Panc1 (cell line): Measurements from ENCODE around the gene TBCB.

ENCODE experiments used
- POLR2AphosphoS5 ChIP-seq: IDR thresholded peaks from 2 replicates; pipeline ENCODE4 v1.6.1; 2012; ENCODE audit warnings: mild to moderate bottlenecking, low read depth, low read length, moderate library complexity
- SIN3A ChIP-seq: IDR thresholded peaks from 2 replicates; pipeline ENCODE4 v1.6.1; 2012; ENCODE audit warnings: low read depth, mild to moderate bottlenecking, low read length, moderate library complexity, borderline replicate concordance; ENCODE audit not compliant: insufficient read depth
- TCF7L2 ChIP-seq: IDR thresholded peaks from 2 replicates; pipeline ENCODE4 v1.6.1; 2011; ENCODE audit warnings: mild to moderate bottlenecking, low read depth, low read length, inconsistent platforms
- TF ChIP-seq, protein P1 (sequence below): fragments of 450-650 bp; IDR thresholded peaks from 2 replicates; pipeline ENCODE4 v1.5.1; 2017; ENCODE audit warnings: mild to moderate bottlenecking
- TF ChIP-seq, protein P2 (sequence below), 2 experiments: IDR thresholded peaks; 2 replicates each; pipeline ENCODE4 v1.6.1; 2011 to 2012; ENCODE audit warnings: low read depth in 2 of 2, control low read depth in 1 of 2, low read length in 1 of 2, mild to moderate bottlenecking in 1 of 2, moderate library complexity in 1 of 2; ENCODE audit not compliant: insufficient read depth in 1 of 2

DNA sequence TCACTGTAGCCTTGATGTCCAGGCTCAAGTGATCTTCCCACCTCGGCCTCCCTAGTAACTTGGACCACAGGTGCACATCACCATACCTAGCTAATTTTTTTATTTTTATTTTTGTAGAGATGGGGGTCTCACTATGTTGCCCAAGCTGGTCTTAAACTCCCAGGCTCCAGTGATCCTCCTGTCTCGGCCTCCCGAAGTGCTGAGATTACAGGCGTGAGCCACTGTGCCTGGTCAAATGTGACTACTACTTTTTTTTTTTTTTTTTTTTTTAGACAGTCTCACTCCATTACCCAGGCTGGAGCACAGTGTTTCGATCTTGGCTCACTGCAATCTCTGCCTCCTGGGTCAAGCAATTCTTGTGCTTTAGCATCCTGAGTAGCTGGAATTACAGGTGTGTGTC lies 57.6 kb downstream of the TBCB start:
- TF ChIP-seq, protein P1, sequence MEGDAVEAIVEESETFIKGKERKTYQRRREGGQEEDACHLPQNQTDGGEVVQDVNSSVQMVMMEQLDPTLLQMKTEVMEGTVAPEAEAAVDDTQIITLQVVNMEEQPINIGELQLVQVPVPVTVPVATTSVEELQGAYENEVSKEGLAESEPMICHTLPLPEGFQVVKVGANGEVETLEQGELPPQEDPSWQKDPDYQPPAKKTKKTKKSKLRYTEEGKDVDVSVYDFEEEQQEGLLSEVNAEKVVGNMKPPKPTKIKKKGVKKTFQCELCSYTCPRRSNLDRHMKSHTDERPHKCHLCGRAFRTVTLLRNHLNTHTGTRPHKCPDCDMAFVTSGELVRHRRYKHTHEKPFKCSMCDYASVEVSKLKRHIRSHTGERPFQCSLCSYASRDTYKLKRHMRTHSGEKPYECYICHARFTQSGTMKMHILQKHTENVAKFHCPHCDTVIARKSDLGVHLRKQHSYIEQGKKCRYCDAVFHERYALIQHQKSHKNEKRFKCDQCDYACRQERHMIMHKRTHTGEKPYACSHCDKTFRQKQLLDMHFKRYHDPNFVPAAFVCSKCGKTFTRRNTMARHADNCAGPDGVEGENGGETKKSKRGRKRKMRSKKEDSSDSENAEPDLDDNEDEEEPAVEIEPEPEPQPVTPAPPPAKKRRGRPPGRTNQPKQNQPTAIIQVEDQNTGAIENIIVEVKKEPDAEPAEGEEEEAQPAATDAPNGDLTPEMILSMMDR = no peak
- TF ChIP-seq TCF7L2 (no peak), POLR2AphosphoS5 (no peak), SIN3A (no peak)
- TF ChIP-seq, protein P2, sequence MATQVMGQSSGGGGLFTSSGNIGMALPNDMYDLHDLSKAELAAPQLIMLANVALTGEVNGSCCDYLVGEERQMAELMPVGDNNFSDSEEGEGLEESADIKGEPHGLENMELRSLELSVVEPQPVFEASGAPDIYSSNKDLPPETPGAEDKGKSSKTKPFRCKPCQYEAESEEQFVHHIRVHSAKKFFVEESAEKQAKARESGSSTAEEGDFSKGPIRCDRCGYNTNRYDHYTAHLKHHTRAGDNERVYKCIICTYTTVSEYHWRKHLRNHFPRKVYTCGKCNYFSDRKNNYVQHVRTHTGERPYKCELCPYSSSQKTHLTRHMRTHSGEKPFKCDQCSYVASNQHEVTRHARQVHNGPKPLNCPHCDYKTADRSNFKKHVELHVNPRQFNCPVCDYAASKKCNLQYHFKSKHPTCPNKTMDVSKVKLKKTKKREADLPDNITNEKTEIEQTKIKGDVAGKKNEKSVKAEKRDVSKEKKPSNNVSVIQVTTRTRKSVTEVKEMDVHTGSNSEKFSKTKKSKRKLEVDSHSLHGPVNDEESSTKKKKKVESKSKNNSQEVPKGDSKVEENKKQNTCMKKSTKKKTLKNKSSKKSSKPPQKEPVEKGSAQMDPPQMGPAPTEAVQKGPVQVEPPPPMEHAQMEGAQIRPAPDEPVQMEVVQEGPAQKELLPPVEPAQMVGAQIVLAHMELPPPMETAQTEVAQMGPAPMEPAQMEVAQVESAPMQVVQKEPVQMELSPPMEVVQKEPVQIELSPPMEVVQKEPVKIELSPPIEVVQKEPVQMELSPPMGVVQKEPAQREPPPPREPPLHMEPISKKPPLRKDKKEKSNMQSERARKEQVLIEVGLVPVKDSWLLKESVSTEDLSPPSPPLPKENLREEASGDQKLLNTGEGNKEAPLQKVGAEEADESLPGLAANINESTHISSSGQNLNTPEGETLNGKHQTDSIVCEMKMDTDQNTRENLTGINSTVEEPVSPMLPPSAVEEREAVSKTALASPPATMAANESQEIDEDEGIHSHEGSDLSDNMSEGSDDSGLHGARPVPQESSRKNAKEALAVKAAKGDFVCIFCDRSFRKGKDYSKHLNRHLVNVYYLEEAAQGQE (IDR thresholded peaks at IDR 0.05; ENCODE audit: insufficient read depth in 1 of 2, low read depth in 2 of 2, low read length in 1 of 2) = no peak
